HepG2 (cell line): ENCODE data around the gene ANKRD65. TPM values are rescaled to one million over a fixed set of nuclear protein-coding genes. Genes with fewer than 3 reads are reported as not detected.

Experiments
- AGO2 ChIP-seq: fragments of 200-400 bp; formaldehyde crosslinking; optimal IDR thresholded peaks from 2 replicates; pipeline ENCODE3; 2017; ENCODE audit warnings: mild to moderate bottlenecking, low read depth, low read length, moderate library complexity
- EHMT2 ChIP-seq: fragments of 200-600 bp; sonication (generic); IDR thresholded peaks from 2 replicates; pipeline ENCODE4 v1.7.0; 2017; ENCODE audit warnings: antibody characterized with exemption, low read depth, low read length, borderline replicate concordance
- JUN ChIP-seq: sonication (generic); formaldehyde crosslinking; IDR thresholded peaks from 2 replicates; pipeline ENCODE4 v1.4.0; 2020; ENCODE audit warnings: mild to moderate bottlenecking, missing genetic modification reagents
- NFIB ChIP-seq: sonication (generic); formaldehyde crosslinking; IDR thresholded peaks from 2 replicates; pipeline ENCODE4 v1.9.0; 2021; ENCODE audit warnings: missing genetic modification reagents, mild to moderate bottlenecking, borderline replicate concordance
- RAD21 ChIP-seq: fragments of 450-650 bp; formaldehyde crosslinking; IDR thresholded peaks from 2 replicates; pipeline ENCODE4 v1.5.0; 2020; ENCODE audit warnings: mild to moderate bottlenecking
- RCOR2 ChIP-seq: IDR thresholded peaks from 2 replicates; pipeline ENCODE4 v1.6.1; 2016; ENCODE audit warnings: missing biosample characterization, missing genetic modification reagents
- SP140L ChIP-seq: sonication (generic); formaldehyde crosslinking; IDR thresholded peaks from 2 replicates; pipeline ENCODE4 v1.4.0; 2020; ENCODE audit warnings: missing genetic modification reagents, borderline replicate concordance
- XBP1 ChIP-seq: sonication (generic); formaldehyde crosslinking; IDR thresholded peaks from 2 replicates; pipeline ENCODE4 v1.5.0; 2020; ENCODE audit warnings: missing genetic modification reagents
- ZMYM2 ChIP-seq: sonication (generic); formaldehyde crosslinking; IDR thresholded peaks from 2 replicates; pipeline ENCODE4 v1.8.0; 2022; ENCODE audit warnings: mild to moderate bottlenecking, missing genetic modification reagents
- ZNF292 ChIP-seq: sonication (generic); formaldehyde crosslinking; IDR thresholded peaks from 2 replicates; pipeline ENCODE4 v1.8.1; 2022; ENCODE audit warnings: mild to moderate bottlenecking, low read depth, missing genetic modification reagents, borderline replicate concordance
- ZNF558 ChIP-seq: sonication (generic); formaldehyde crosslinking; IDR thresholded peaks from 2 replicates; pipeline ENCODE4 v1.9.0; 2022; ENCODE audit warnings: mild to moderate bottlenecking, missing genetic modification reagents, borderline replicate concordance
- ZNF670 ChIP-seq: sonication (generic); formaldehyde crosslinking; IDR thresholded peaks from 2 replicates; pipeline ENCODE4 v1.8.0; 2022; ENCODE audit warnings: mild to moderate bottlenecking, missing genetic modification reagents, borderline replicate concordance
- ZNF746 ChIP-seq: sonication (generic); formaldehyde crosslinking; IDR thresholded peaks from 2 replicates; pipeline ENCODE4 v1.8.0; 2022; ENCODE audit warnings: mild to moderate bottlenecking, missing genetic modification reagents
- ZSCAN31 ChIP-seq: sonication (generic); formaldehyde crosslinking; IDR thresholded peaks from 2 replicates; pipeline ENCODE4 v1.5.0; 2020; ENCODE audit warnings: low read depth, mild to moderate bottlenecking, missing genetic modification reagents
- polyA plus RNA-seq, 8 experiments: library from polyadenylated mRNA; depleted of rRNA in 3 of 8; stranded (reverse) in 7 of 8; unstranded in 1 of 8; fragments of >200 nt; fragmentation: Illumina TruSeq in 4 of 8; extraction: Trizol in 4 of 8; gene quantifications; 2 replicates each; pipeline versions ENCODE4 v1.2.1 to v1.2.3, GENCODE V29; 2011 to 2016; ENCODE audit warnings: low read depth in 4 of 8, missing spikeins in 1 of 8, mixed read lengths in 1 of 8; ENCODE audit not compliant: insufficient read depth in 1 of 8
- total RNA-seq, 5 experiments: library from RNA; depleted of rRNA; stranded (reverse); fragments of >200 nt; fragmentation: Illumina TruSeq; extraction: Trizol; gene quantifications; 2 replicates each; pipeline ENCODE4 v1.2.3, GENCODE V29; 2016; ENCODE audit warnings: low read depth in 1 of 5
- TF ChIP-seq, protein P1 (sequence below): IDR thresholded peaks from 2 replicates; pipeline ENCODE4 v1.4.0; 2020; ENCODE audit warnings: mild to moderate bottlenecking, missing genetic modification reagents
- TF ChIP-seq, protein P2 (sequence below): sonication (generic); formaldehyde crosslinking; IDR thresholded peaks from 2 replicates; pipeline ENCODE4 v1.4.0; 2020; ENCODE audit warnings: mild to moderate bottlenecking, low read depth, missing genetic modification reagents
- TF ChIP-seq, protein P3 (sequence below): sonication (generic); formaldehyde crosslinking; IDR thresholded peaks from 2 replicates; pipeline ENCODE4 v1.9.0; 2022; ENCODE audit warnings: low read depth, missing genetic modification reagents
- TF ChIP-seq, protein P4 (sequence below): fragments of 450-650 bp; IDR thresholded peaks from 2 replicates; pipeline ENCODE4 v1.6.1; 2016
- TF ChIP-seq, protein P5 (sequence below): sonication (generic); formaldehyde crosslinking; conservative IDR thresholded peaks from 2 replicates; pipeline ENCODE4 v1.8.0; 2022; ENCODE audit warnings: mild to moderate bottlenecking, moderate library complexity, missing genetic modification reagents

ANKRD65 gene
- total and polyA plus RNA-seq, 2 of the 13 experiments (the other 11 are each of a cell fraction or from before 2014, with no cell fraction given): 12.1 to 30.1 TPM

DNA sequence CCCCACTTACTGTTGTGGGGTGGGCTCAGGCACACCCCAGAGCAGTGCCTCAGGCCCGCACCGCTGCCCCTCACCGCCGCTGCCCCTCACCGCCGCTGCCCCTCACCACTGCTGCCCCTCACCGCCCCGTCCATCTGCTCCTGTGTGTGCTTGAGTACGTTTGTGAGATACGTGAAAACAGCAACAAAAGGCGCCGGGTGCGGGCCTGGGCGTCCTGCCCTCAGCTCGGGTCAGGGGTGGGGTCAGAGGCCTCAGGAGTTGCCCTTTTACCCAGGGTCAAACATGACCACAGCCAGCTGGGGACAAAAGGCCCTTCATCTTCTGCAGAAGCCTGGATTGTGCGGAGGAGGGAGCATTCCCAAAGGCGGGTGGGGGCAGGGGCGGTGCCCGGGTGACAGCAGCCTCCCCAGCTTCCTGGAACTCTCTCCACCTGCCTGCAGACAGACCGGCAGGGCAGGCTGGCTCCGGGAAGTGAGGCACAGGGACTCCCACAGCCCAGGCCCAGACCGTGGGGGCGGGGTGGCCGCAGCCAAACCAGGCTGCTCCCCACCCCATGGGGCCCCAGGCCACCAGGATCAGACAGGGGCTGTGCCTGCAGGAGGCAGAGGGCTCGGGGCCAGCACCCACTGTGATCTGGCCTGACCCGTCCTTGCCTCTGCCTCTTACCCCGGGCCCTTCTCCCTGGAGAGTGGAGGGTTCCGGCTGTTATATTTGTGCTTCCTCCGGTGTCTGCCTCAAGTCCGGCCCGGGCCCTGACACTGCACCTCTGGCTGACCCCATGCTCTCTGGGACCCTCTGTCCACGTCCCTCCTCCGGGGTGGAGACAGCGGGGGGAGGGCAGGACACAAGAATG is 12.1 kb upstream of the ANKRD65 start (continued):
- TF ChIP-seq, protein P1, sequence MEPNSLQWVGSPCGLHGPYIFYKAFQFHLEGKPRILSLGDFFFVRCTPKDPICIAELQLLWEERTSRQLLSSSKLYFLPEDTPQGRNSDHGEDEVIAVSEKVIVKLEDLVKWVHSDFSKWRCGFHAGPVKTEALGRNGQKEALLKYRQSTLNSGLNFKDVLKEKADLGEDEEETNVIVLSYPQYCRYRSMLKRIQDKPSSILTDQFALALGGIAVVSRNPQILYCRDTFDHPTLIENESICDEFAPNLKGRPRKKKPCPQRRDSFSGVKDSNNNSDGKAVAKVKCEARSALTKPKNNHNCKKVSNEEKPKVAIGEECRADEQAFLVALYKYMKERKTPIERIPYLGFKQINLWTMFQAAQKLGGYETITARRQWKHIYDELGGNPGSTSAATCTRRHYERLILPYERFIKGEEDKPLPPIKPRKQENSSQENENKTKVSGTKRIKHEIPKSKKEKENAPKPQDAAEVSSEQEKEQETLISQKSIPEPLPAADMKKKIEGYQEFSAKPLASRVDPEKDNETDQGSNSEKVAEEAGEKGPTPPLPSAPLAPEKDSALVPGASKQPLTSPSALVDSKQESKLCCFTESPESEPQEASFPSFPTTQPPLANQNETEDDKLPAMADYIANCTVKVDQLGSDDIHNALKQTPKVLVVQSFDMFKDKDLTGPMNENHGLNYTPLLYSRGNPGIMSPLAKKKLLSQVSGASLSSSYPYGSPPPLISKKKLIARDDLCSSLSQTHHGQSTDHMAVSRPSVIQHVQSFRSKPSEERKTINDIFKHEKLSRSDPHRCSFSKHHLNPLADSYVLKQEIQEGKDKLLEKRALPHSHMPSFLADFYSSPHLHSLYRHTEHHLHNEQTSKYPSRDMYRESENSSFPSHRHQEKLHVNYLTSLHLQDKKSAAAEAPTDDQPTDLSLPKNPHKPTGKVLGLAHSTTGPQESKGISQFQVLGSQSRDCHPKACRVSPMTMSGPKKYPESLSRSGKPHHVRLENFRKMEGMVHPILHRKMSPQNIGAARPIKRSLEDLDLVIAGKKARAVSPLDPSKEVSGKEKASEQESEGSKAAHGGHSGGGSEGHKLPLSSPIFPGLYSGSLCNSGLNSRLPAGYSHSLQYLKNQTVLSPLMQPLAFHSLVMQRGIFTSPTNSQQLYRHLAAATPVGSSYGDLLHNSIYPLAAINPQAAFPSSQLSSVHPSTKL (CRISPR knock-in tag): peak; percentile 85
- TF ChIP-seq AGO2: no peak
- peak; percentile 79 for TF ChIP-seq ZSCAN31 (CRISPR knock-in tag)
- TF ChIP-seq, protein P2, sequence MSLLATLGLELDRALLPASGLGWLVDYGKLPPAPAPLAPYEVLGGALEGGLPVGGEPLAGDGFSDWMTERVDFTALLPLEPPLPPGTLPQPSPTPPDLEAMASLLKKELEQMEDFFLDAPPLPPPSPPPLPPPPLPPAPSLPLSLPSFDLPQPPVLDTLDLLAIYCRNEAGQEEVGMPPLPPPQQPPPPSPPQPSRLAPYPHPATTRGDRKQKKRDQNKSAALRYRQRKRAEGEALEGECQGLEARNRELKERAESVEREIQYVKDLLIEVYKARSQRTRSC (CRISPR knock-in tag): no peak
- no peak for TF ChIP-seq NFIB (CRISPR knock-in tag)
- peak; percentile 65 for TF ChIP-seq RCOR2 (CRISPR knock-in tag)
- TF ChIP-seq, protein P3, sequence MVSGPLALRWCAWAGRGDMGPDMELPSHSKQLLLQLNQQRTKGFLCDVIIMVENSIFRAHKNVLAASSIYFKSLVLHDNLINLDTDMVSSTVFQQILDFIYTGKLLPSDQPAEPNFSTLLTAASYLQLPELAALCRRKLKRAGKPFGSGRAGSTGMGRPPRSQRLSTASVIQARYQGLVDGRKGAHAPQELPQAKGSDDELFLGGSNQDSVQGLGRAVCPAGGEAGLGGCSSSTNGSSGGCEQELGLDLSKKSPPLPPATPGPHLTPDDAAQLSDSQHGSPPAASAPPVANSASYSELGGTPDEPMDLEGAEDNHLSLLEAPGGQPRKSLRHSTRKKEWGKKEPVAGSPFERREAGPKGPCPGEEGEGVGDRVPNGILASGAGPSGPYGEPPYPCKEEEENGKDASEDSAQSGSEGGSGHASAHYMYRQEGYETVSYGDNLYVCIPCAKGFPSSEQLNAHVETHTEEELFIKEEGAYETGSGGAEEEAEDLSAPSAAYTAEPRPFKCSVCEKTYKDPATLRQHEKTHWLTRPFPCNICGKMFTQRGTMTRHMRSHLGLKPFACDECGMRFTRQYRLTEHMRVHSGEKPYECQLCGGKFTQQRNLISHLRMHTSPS (CRISPR knock-in tag): peak; percentile 70; the same call in 1 of the 2 replicates
- TF ChIP-seq ZNF558: peak; percentile 82; the same call in 1 of the 2 replicates
- peak; percentile 83; the same call in 1 of the 2 replicates for TF ChIP-seq ZNF292 (CRISPR knock-in tag)
- no peak for TF ChIP-seq JUN (CRISPR knock-in tag)
- TF ChIP-seq, protein P4, sequence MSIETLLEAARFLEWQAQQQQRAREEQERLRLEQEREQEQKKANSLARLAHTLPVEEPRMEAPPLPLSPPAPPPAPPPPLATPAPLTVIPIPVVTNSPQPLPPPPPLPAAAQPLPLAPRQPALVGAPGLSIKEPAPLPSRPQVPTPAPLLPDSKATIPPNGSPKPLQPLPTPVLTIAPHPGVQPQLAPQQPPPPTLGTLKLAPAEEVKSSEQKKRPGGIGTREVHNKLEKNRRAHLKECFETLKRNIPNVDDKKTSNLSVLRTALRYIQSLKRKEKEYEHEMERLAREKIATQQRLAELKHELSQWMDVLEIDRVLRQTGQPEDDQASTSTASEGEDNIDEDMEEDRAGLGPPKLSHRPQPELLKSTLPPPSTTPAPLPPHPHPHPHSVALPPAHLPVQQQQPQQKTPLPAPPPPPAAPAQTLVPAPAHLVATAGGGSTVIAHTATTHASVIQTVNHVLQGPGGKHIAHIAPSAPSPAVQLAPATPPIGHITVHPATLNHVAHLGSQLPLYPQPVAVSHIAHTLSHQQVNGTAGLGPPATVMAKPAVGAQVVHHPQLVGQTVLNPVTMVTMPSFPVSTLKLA: peak; percentile 52
- no peak for TF ChIP-seq XBP1 (CRISPR knock-in tag)
- TF ChIP-seq EHMT2: no peak
- TF ChIP-seq, protein P5, sequence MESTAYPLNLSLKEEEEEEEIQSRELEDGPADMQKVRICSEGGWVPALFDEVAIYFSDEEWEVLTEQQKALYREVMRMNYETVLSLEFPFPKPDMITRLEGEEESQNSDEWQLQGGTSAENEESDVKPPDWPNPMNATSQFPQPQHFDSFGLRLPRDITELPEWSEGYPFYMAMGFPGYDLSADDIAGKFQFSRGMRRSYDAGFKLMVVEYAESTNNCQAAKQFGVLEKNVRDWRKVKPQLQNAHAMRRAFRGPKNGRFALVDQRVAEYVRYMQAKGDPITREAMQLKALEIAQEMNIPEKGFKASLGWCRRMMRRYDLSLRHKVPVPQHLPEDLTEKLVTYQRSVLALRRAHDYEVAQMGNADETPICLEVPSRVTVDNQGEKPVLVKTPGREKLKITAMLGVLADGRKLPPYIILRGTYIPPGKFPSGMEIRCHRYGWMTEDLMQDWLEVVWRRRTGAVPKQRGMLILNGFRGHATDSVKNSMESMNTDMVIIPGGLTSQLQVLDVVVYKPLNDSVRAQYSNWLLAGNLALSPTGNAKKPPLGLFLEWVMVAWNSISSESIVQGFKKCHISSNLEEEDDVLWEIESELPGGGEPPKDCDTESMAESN (CRISPR knock-in tag): peak; percentile 89
- TF ChIP-seq ZMYM2 (CRISPR knock-in tag): no peak
- peak; percentile 99 for TF ChIP-seq ZNF746 (CRISPR knock-in tag)
- no peak; the same call in 1 of the 2 replicates for TF ChIP-seq RAD21 (CRISPR knock-in tag)
- no peak for TF ChIP-seq SP140L (CRISPR knock-in tag)
- TF ChIP-seq ZNF670 (CRISPR knock-in tag): no peak
